HPDE6-E6E7 (cell line): ENCODE results near the gene CC2D2A.
"Not testable (repeated sequence)": the region's sequence is repeated elsewhere in the genome, so short reads cannot be mapped to it uniquely, and the experiment has no call there.

Experiments
- DNase-seq: peaks from one replicate; pipeline ENCODE4 v3.0.0; 2011; ENCODE audit warnings: missing footprints; ENCODE audit errors: extremely low spot score

The CC2D2A gene

DNA sequence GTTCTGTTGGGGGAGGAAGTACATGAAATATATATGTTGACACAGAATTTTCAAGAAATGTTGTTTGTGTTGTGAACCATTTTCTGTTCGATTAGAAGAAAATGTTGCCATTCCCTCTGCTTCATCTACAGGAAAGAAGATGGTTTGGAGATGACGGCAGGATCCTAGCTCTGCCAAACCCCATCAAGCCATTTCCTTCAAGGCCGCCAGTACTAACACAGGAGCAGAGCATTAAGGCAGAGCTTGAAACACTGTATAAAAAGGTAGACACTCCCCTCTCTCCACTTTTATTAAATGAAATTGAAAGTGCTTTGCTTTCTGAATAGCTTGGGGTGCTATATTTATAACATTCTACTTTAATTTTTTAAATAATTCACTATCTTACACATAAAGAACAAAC, 46.8 kb downstream of the CC2D2A start:
- DNase-seq = no peak

DNA sequence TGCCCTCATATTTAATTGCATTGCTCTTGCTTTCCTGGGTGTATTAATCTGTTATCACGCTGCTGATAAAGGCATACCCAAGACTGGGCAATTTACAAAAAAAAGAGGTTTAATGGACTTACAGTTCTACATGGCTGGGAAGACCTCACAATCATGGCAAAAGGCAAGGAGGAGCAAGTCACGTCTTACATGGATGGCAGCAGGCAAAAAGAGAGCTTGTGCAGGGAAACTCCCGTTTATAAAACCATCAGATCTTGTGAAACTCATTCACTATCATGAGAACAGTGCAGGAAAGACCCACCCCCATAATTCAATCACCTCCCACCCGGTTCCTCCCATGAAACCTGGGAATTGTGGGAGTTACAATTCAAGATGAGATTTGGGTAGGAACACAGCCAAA, 48.0 kb downstream of the CC2D2A start:
- not testable (repeated sequence) for DNase-seq

DNA sequence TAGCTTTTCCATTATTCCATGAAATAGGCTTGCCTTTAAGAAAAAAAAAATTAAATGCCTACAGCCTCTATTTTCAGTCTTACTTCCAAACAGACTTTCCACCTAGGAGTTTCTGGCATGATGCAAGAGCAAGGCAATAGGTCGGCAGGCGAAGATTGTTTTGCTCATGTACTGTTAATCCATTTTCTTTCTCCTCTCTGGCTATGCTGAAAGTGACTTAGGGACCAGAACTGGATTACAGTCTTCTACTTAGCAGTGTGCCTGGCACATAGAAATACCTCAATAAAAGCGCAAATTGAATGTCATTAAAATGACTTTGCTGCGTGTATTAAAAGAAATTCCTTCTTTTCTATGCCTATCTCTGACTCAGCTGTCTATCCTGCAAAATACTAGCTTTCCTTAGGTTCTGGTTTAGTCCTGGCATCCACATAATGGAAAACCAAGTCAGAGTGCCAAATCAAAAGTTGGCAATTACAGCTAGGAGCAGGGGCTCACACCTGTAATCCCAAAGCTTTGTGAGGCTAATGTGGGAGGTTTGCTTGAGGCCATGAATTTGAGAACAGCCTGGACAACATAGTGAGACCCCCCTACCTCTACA, 51.9 kb downstream of the CC2D2A start:
- no peak for DNase-seq

DNA sequence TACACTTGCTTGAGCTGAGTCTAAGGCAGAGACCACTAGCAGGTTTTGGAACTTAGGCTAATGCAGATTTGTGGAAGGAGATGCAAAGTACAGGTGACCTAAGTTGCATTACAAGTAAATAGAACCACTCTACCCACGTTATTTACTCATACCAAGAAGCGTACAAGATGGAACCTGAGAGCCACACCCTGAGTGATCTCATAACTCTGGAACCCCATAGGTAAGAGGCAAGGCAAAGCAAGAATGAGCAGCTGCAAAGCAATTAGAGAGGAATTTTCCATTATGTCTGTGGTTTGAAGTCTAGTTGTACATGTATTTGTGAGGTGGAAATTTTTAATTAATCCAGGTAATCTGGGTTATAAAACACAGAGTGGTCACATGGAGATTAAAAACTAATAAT, 55.4 kb downstream of the CC2D2A start:
- peak; percentile 74 for DNase-seq

DNA sequence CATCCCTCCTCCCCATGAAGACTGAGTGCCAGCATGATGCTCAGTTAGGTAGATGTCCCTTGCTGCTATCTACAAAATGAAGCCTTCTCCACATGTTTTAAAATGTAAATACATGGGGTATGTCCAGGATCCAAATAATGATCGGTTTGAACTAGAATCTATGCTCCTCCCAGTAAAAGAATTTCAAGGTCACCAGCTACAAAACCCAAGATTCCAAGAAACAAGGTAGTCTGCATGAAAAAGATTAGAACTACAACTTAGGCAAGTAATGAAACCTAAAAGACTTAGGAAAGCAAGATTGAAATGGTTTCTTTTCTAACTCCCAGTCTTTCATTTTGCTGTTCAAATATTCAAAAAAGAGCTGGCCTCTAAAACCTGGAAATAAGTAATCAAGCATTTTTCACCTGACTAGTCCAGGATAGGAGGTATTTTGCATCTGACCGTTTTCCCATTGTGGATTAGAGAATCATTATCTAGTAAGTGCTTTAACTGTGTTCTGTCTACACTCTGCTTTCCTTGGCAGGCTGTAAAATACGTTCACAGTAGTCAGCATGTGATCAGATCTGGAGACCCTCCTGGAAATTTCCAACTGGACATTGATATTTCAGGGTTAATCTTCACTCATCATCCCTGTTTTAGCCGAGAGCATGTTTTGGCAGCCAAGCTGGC, 57.4 kb downstream of the CC2D2A start:
- DNase-seq = no peak

DNA sequence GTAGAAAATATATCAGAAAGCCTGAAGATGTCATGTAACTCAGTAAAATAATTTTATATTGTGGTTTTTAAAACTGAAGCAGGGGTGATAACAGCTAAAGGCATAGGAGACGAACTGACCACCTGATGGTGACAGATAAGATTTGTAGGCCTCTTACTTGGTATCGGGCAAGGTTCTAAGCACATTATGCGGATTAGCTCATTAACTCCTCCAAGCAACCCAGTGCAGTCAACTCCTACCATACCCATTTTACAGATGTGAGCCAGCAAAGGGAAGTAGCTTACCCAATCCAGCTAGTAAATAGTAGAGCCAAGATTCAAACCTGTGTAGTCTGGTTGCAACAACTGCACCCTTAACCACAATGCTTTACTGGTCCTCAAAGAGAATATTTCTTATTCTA, 62.1 kb downstream of the CC2D2A start:
- DNase-seq = no peak

DNA sequence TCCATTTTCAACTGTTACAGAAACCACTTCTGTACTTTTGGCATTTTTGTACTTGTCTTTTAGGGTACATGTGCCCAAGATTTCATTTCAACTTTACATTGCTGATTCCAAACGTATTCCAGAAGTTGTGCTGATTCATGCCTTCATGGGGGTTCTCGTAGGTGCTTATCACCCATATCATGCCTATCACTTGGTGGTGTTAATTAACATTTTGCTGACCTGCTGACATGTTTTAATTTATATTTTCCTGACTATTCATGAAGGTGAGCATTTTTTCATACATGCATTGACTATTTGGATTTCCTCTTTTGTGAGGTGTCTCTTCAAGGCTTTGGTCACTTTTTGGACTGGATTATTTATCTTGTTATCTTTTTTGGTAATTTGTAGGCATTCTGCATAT, 64.1 kb downstream of the CC2D2A start:
- no peak for DNase-seq

DNA sequence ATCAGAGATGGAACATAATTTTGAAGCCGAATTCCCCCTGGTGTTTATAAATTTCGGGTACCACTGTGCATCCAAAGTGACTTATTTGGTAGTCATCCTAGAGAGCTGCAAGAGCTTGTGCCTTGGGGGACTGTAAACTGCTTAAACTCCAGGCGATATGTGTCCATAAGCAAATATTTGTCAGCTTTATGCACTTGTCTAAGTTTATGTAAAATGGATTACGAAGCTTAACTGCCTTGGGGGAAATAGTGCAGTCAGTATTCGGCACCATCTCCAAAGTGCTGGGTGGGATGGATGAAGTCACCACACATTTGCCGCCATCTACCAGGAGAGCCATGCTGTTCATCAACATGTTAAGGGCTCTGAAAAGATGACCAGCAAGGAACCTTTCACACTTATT, 65.9 kb downstream of the CC2D2A start:
- no peak for DNase-seq

DNA sequence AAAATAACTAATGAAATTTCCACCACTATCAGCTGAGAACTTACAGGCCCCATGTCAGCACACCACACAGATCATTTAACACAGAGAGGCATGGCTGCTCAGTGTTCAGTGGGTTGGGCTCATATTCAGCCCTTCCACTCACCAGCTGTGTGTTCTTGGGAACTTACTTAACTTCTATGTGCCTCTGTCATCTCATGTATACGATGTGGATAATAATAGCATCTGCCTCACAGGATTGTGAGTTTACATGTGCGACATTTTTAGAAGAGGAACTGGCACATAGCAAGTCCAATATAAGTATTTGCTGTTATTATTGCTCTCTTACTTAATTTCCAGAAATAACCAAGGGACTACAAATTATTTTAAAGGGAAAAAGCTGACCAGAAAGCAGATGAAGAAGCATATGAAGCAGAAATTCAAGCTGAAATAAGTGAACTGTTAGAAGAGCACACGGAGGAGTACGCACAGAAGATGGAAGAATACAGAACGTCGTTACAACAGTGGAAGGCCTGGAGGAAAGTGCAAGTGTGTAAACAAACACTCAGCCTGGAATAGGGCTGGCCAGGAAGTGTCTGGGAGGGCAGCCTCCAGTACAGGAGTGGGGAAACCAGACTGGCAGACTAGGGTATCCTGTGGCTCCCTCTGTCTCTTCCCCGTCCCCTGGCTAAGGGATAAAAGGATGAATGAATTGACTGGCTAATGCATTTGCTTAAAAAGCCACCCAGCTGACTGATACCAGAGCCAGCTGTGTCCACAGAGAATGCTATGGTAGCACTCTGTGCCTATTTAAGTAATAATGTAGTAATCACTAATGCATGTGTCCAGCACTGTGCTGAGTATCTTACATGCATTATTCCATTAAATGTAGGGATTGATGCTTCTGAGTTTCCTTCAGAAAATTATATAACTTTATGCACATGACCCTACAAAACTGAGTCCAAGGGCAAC, 67.1 kb downstream of the CC2D2A start:
- DNase-seq = no peak

DNA sequence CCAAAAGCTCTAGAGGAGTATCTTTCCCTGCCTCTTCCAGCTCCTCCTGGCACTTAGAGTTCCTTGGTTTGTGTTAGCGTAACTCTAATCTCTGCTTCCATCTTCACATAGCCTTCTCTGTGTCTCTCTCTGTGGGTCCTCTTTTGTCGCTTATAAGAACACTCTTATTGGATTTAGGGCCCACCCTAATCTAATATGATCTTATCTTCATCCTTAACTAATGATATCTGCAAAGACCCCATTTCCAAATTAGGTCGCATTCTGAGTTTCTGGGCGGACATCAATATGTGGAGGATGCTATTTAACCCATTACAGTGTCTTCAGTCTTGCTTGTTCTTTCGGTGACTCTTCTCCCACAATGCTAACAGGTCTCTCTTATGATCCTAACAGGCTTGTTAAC, 72.3 kb downstream of the CC2D2A start:
- DNase-seq = no peak

DNA sequence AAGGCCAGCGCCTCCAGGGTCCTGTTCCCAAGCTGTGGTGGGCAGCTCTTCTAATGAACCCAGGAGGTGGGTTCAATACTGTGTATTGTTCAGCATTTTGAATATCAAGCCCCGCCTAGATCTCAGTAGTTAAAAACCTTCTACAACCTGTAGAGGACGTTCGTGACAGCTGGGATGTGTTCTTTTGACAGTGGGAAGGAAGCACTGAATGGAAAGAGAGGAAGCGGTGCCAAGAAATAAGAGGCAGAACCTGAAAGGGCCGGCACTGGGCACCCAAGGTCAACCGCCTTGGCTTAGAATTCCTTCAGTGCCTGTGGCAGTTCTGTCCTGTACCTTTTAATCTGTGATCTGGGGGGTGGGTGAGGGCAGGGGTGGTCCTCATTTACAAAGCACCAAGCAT, 73.1 kb downstream of the CC2D2A start:
- no peak for DNase-seq

DNA sequence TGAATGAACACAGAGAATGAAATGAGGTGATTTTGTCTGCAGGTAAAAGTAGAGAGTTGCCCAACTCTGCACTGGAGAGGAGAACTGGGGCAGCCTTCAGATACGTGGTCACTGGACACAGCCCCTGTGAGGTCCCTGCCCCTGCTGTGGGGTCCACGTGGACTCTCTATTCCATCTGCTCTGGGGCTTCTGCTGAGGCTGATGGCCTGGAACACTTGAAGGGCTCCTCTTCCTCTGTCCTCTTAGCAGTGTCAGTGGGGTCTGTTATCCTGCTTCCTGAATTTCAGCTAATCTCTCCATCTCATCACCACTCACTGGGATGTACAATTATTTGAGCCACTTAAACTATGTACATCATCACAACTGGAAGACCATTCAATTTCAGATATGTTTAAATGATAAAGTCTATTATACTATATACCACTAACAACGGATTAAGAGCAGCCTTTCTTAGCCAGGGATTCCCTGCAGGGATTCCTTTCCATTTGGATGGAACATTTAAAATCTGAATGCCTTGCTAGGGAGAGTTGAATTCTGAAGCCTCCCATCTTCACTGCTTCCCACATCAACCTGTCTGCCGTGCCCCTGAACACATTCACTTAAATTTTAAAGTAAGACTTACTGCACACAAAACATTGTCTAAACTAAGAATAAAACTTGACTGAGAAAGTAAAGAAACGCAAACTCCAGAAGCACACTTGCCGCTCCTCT, 74.0 kb downstream of the CC2D2A start:
- DNase-seq = no peak

DNA sequence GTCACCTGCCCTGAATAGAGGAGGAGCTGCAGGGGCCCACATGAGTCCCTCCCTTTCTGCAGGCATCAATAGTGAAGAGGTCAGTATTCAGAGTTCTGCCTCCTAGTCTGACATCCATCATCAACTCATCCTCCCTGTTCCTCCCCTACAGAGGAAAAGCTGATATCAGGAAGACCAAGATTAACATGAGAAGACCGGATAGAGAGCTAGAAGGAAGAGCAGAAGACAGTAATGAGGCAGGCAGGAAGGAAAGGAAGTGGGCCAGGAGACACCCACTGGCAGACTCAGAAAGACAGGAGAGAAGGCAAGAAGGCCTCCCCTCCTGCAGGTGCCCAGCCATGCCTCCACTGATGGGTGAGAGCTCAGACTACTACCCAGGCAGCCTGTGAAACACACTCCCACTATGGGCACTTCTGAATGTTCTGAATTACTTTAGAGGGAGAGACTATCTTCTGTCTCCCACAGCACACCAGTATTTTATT, 74.6 kb downstream of the CC2D2A start:
- no peak for DNase-seq

DNA sequence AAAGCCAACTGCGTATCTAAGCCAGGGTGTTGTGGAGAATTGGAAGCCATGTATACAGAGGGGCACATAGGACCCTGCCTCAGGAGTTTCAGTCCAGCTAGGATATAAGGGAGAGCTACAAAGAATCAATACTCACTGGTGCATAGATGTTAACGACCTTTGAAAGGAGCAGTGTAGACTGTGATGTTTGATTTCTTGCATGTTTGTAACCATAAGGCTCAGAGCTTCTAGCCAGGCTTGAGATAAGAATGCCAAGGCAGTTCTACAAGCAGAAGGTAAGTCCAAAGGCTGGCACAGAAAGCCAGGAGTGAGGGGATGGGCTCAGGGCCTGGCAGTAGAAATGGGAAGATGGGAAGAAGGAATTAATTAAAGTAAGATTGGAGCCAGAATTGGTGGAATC, 75.7 kb downstream of the CC2D2A start:
- DNase-seq = no peak

DNA sequence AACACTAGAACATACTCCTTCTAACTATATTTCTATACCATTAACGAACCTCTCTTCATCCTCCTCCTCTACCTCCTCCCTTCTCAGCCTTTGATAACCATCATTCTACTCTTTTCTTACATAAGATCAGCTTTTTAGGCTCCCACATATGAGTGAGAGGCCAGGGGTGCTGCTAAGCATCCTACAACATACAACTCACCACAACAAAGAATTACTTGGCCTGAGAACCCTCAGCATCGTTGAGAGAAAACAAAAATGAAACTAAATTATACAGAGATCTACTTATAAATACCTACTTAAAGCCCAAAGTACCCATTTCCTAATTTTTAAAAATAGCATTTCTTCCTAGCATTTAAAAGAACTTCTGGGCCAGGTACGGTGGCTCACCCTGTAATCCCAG, 77.7 kb downstream of the CC2D2A start:
- DNase-seq = no peak

DNA sequence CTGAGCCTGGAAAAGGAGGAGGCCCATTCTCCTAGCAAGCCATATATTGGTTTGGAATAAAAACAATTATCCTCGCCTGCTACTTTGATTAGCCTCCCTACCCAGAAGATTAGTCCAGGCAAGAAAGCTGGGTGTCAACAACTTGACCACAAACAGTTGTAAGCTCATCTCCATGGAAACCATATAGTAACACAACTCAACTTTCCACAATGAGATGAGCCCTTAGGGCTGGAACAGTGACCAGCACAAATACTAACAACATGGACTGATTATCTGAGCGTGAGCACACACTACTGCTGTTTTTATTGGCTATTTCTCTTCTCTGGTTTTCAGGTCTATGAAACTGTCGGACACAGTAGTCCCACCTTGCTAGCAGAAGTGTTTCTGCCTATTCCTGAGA, 80.8 kb downstream of the CC2D2A start:
- DNase-seq = no peak

DNA sequence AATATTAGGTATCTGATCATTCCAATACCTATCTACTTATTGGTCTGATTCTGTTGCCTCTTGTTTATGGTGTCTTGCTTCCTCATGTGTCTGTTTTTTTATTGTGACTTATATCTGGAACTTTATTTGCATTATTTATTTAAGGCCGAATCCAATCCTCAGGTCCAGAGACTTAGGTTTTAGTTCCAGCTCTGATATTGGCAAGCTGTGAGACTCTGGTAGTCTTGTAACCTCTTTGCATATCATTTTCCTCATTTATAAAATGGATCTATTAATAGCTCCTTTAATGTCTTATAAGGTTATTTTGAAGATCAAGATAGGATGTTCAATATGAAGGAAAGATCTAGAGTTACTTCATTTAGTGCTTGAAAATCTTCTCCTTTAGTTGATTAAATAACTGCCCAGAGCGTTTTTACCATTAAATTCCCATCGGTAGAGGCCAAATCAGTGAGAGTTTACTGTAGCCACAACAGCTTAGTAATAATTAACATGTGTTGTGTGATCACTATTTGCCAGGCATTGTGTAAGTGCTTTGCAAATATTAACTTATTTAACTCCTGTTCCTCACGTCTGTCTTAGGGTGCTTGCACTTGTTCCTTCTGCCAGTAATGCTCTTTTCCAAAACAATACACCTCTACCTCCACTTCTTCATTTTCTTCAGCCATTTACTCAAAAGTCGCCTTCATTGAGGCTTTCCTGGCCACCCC, 82.2 kb downstream of the CC2D2A start:
- DNase-seq = no peak

DNA sequence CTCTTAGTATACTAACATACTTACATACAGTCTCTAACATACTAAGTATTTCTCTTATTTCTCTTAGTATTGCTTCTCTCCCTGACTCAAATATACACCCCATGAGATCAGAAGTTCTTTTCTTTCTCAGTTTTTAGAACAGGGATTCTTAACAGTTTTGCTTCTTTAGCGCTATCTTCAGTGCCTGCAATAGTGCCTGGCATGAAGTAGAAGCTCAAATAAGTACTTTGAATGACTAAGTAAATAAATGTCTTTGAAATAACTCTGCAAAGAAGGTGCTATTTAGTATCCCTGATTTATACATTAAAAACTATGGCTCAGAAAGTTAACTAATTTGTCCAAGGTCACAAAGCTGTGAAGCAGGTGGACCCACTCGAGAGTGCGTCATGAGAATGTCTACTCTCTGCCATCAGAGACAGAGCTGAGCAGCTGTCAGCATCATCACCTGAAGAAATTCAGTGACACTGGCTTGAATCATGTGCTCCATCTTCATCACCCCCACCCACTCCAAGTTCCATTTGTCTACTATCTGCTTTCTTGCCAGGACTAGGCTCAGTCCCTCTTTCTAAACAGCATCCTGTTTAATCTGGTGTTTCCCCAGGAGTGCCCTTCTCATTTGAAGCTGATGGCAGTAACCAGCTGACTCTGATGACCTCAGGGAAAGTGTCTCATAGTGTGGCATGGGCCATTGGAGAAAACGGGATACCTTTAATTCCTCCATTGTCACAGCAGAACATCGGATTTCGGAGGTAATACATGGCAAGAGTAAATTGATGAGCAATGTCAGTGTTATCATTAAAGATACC, 83.1 kb downstream of the CC2D2A start:
- no peak for DNase-seq

DNA sequence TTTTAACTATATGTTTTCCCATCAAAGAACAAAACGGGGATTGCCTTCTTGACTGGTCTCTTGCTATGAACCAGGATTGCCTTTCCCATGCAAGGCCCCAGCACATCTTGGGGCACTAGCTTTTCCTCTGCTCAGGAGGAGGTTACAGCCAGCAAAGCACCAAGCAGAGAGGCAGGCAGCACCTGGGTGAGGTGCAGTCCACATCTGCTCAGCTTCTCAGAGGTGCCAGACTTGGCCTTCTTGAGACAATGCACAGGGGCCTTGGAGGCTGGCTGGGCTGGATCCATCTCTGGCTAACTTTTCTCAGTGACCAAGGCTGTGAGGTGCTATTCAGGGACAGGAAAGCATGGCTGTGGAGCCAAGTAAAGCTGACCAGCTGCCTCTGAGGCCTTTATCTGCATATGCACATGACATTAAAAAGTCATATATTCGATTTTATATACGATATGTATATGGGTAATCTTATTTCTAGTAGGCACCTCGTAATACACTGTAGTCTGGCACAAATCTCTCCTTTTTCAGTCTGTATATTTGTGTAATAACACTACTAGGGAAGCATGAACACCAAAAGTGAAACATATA, 86.9 kb downstream of the CC2D2A start:
- no peak for DNase-seq
